GM12878 (cell line): ENCODE data around the gene NFKBIA. TPM values are rescaled to one million over a fixed set of nuclear protein-coding genes. Genes with fewer than 3 reads are reported as not detected.

Experiments used
- ATAC-seq: fragments of 200-7000 bp; cut with Tn5 transposase; 3 replicates; pipeline ENCODE4 v1.9.1; 2020; ENCODE audit warnings: mild to moderate bottlenecking, moderate library complexity
- BruUV-seq: library from RNA; stranded (reverse); fragments of 400-500 nt; replicated peaks from 2 replicates; lab custom pipeline; 2021; lab: Mats Ljungman, UMichigan
- CTCF ChIA-PET: fragments of 300-600 bp; sonication (Branson Sonifier 250); formaldehyde crosslinking; extraction: SDS; loops from one replicate; lab custom pipeline; 2021; ENCODE audit warnings: inconsistent platforms; lab: Yijun Ruan, JAX
- POLR2A ChIA-PET: fragments of 350-600 bp; formaldehyde crosslinking; extraction: SDS; loops from one replicate; lab custom pipeline; 2021; ENCODE audit warnings: inconsistent platforms; lab: Charles Lee
- RAD21 ChIA-PET: fragments of 300-600 bp; sonication (Branson Sonifier 250); formaldehyde crosslinking; loops from one replicate; lab custom pipeline; 2023; ENCODE audit warnings: antibody characterized with exemption; ENCODE audit not compliant: unreplicated experiment; lab: Charles Lee
- SMC1A ChIA-PET: fragments of 300-600 bp; sonication (Branson Sonifier 250); formaldehyde crosslinking; loops from one replicate; lab custom pipeline; 2023; ENCODE audit not compliant: unreplicated experiment, uncharacterized antibody; lab: Charles Lee
- DNase-seq: peaks from one replicate; pipeline ENCODE4 v3.0.0-alpha.2; 2011; ENCODE audit warnings: low read depth, low spot score
- FAIRE-seq: peaks from 3 replicates; lab custom pipeline; 2011; peaks lifted over from hg19 to GRCh38; lab: Jason Lieb, UNC
- H2AFZ ChIP-seq: 2 replicates; pipeline ENCODE4 v1.6.0; 2011; ENCODE audit warnings: low read depth, low read length, control low read depth; ENCODE audit not compliant: control insufficient read depth
- H3K27ac ChIP-seq: 2 replicates; pipeline ENCODE4 v1.5.1; 2011; ENCODE audit warnings: control low read depth; ENCODE audit not compliant: control insufficient read depth, insufficient read depth
- H3K27me3 ChIP-seq, 2 experiments: replicated peaks in 1 of 2; 2 replicates each; pipeline versions ENCODE4 v1.6.0 to v1.6.1; 2011; ENCODE audit warnings: low read length in 1 of 2; ENCODE audit not compliant: control insufficient read depth in 2 of 2, insufficient read depth in 2 of 2
- H3K36me3 ChIP-seq, 2 experiments: 2 replicates each; pipeline ENCODE4 v1.5.1; 2011; ENCODE audit warnings: low read length in 1 of 2; ENCODE audit not compliant: control insufficient read depth in 2 of 2, insufficient read depth in 2 of 2
- H3K4me1 ChIP-seq: 2 replicates; pipeline ENCODE4 v1.6.1; 2011; ENCODE audit warnings: mild to moderate bottlenecking, low read length, moderate library complexity, mixed read lengths; ENCODE audit not compliant: control insufficient read depth, insufficient read depth
- H3K4me2 ChIP-seq: 2 replicates; pipeline ENCODE4 v1.6.0; 2011; ENCODE audit warnings: control low read depth; ENCODE audit not compliant: control insufficient read depth, insufficient read depth
- H3K4me3 ChIP-seq: fragments of 200-600 bp; sonication (generic); 2 replicates; pipeline ENCODE4 v1.5.1; 2016
- H3K79me2 ChIP-seq: 2 replicates; pipeline ENCODE4 v1.6.0; 2011; ENCODE audit warnings: low read length; ENCODE audit not compliant: control insufficient read depth, insufficient read depth
- H3K9ac ChIP-seq: 2 replicates; pipeline ENCODE4 v1.8.0; 2011; ENCODE audit warnings: low read length, control low read depth, mixed read lengths; ENCODE audit not compliant: control insufficient read depth, insufficient read depth
- H3K9me3 ChIP-seq: replicated peaks from 3 replicates; pipeline ENCODE4 v1.5.1; 2011; ENCODE audit warnings: mild to moderate bottlenecking, low read length; ENCODE audit not compliant: control insufficient read depth, insufficient read depth
- H4K20me1 ChIP-seq: 2 replicates; pipeline ENCODE4 v1.6.0; 2011; ENCODE audit not compliant: control insufficient read depth, insufficient read depth
- ATF2 ChIP-seq: IDR thresholded peaks from 2 replicates; pipeline ENCODE4 v1.6.1; 2012; ENCODE audit warnings: low read length, inconsistent platforms
- CREM ChIP-seq: IDR thresholded peaks from 2 replicates; pipeline ENCODE4 v1.6.1; 2014; ENCODE audit warnings: antibody characterized with exemption, low read depth
- E4F1 ChIP-seq: fragments of 450-650 bp; IDR thresholded peaks from 2 replicates; pipeline ENCODE4 v1.6.1; 2018; ENCODE audit warnings: borderline replicate concordance, mild to moderate bottlenecking; ENCODE audit not compliant: partially characterized antibody
- FOXM1 ChIP-seq: IDR thresholded peaks from 2 replicates; pipeline ENCODE4 v1.6.1; 2012; ENCODE audit warnings: low read depth, mild to moderate bottlenecking, inconsistent platforms, low read length, moderate library complexity
- IRF3 ChIP-seq: fragments of 450-650 bp; IDR thresholded peaks from 2 replicates; pipeline ENCODE4 v1.6.1; 2014; ENCODE audit warnings: mild to moderate bottlenecking
- KLF5 ChIP-seq: fragments of 450-650 bp; IDR thresholded peaks from 2 replicates; pipeline ENCODE4 v1.6.1; 2014; ENCODE audit warnings: mild to moderate bottlenecking; ENCODE audit not compliant: partially characterized antibody
- MEF2A ChIP-seq: IDR thresholded peaks from 2 replicates; pipeline ENCODE4 v1.6.1; 2011; ENCODE audit warnings: low read depth, mild to moderate bottlenecking, low read length, moderate library complexity; ENCODE audit not compliant: insufficient read depth
- MYB ChIP-seq: fragments of 150-350 bp; IDR thresholded peaks from 2 replicates; pipeline ENCODE4 v1.6.1; 2014; ENCODE audit warnings: mild to moderate bottlenecking, low read depth, low read length, borderline replicate concordance
- PAX8 ChIP-seq: fragments of 450-650 bp; IDR thresholded peaks from 2 replicates; pipeline ENCODE4 v1.6.1; 2017; ENCODE audit warnings: mild to moderate bottlenecking, moderate library complexity
- SIN3A ChIP-seq: IDR thresholded peaks from 2 replicates; pipeline ENCODE4 v1.6.1; 2012; ENCODE audit warnings: low read depth, low read length, improper control_type of control experiment
- ZNF24 ChIP-seq: fragments of 450-650 bp; IDR thresholded peaks from 2 replicates; pipeline ENCODE4 v1.6.1; 2017; ENCODE audit warnings: antibody characterized with exemption, mild to moderate bottlenecking
- ZNF592 ChIP-seq: fragments of 450-650 bp; IDR thresholded peaks from 2 replicates; pipeline ENCODE4 v1.6.1; 2017; ENCODE audit warnings: mild to moderate bottlenecking, moderate library complexity
- WGBS: methylation state at CpG from one replicate; pipeline ENCODE4 v1.1.6; 2016; ENCODE audit warnings: low lambda C conversion rate; ENCODE audit not compliant: insufficient replicate concordance, insufficient coverage; ENCODE audit errors: missing lambda C conversion rate; 5-methylcytosine and 5-hydroxymethylcytosine counted together
- in situ Hi-C: fragments of 300-500 bp; cut with MboI; formaldehyde crosslinking; loops from 9 replicates; pipeline ENCODE4 v1.14.3; 2018; ENCODE audit warnings: mixed read lengths
- intact Hi-C: fragments of 100-400 bp; cut with micrococcal nuclease; formaldehyde crosslinking; loops from one replicate; pipeline ENCODE4 v1.14.2; 2022; ENCODE audit not compliant: unreplicated experiment
- polyA plus RNA-seq, 11 experiments: library from polyadenylated mRNA; depleted of rRNA in 4 of 11; unstranded in 6 of 11; stranded (reverse) in 5 of 11; fragments of >200 nt; fragmentation: Nextera tagmentation in 4 of 11; fragmentation: Illumina TruSeq in 1 of 11; extraction: Ambion mirVana in 4 of 11; extraction: Trizol in 1 of 11; gene quantifications; 1 replicate in 1 of 11; 2 replicates in 10 of 11; pipeline versions ENCODE4 v1.2.1 to v1.2.3, GENCODE V29; 2011 to 2016; ENCODE audit warnings: inconsistent platforms in 2 of 11, missing spikeins in 2 of 11, low read depth in 1 of 11
- total RNA-seq, 4 experiments: library from RNA; depleted of rRNA in 3 of 4; stranded (reverse); fragments of >200 nt in 3 of 4; fragmentation: Illumina TruSeq in 1 of 4; extraction: Trizol in 1 of 4; gene quantifications; 2 replicates each; pipeline versions ENCODE4 v1.2.1 to v1.2.3, GENCODE V29; 2013 to 2021

The NFKBIA gene
- total and polyA plus RNA-seq, 10 of the 15 experiments (the other 5 are each of a cell fraction or from before 2014, with no cell fraction given): 123 to 419 (median 267) TPM

- no peak for TF ChIP-seq PAX8
- no peak for TF ChIP-seq SIN3A
- TF ChIP-seq IRF3: no peak
- TF ChIP-seq MYB: no peak
These were observed 11.7 kb upstream of the NFKBIA start (continued) for GRCh38 chr14:35416108-35416750.

GRCh38 chr14:35414365-35414764 lies 9.8 kb upstream of the NFKBIA start:
- no peak overlapping the region for H3K4me3 ChIP-seq
- H3K36me3 ChIP-seq: no peaks in the 10 kb centered on the region
- H3K4me1 ChIP-seq: peaks cover 31% of the 10 kb centered on the region
- intact Hi-C loops (loop anchor here (10.0 kb wide), 1 partner anchor 540 kb away; the partner anchor contains the start of gene BAZ1A), in situ Hi-C loops (loop anchor here (5.0 to 25.0 kb wide), 3 partner anchors 370 to 1077 kb away; partner anchors contain the start of gene FAM177A1)
- no peak overlapping the region for H3K9ac ChIP-seq
- H2AFZ ChIP-seq: no peak overlapping the region; the same call in 1 of the 2 replicates
- 43% methylated on average over 4 of the region's 4 CpGs for WGBS
- ChIA-PET POLR2A (interaction anchor here (4.5 kb wide), 1 partner anchor 10 kb away, joined by 70 read pairs; the partner anchor contains the start of gene NFKBIA), RAD21 (interaction anchor here (0.7 to 17.6 kb wide), 13 partner anchors 10 to 290 kb away, joined by 3 to 257 read pairs (median 6); partner anchors contain the start of genes NFKBIA and PSMA6), SMC1A (interaction anchor here (0.6 to 17.6 kb wide), 17 partner anchors 11 to 368 kb away, joined by 3 to 362 read pairs (median 5); partner anchors contain the start of genes NFKBIA and PSMA6), CTCF (interaction anchor here (0.6 to 24.2 kb wide), 24 partner anchors 8 to 703 kb away, joined by 3 to 438 read pairs (median 5); partner anchors contain the start of genes NFKBIA, PPP2R3C and PRORP)
- no peaks in the 10 kb centered on the region for H3K79me2 ChIP-seq
- no TSS peak for BruUV-seq
- ATAC-seq (no peak), FAIRE-seq (no peak), DNase-seq (no peak)
- no peaks in the 10 kb centered on the region for H3K9me3 ChIP-seq
- no peaks in the 10 kb centered on the region for H3K27me3 ChIP-seq
- H3K27ac ChIP-seq: no peak overlapping the region
- H4K20me1 ChIP-seq: no peaks in the 10 kb centered on the region
- H3K4me2 ChIP-seq: no peak overlapping the region
- TF ChIP-seq CREM (no peak), KLF5 (no peak), E4F1 (no peak), FOXM1 (no peak), ATF2 (no peak), ZNF24 (no peak), ZNF592 (no peak), MEF2A (no peak)
